ENCODE data around the gene FBXW7.

Gene FBXW7

DNA sequence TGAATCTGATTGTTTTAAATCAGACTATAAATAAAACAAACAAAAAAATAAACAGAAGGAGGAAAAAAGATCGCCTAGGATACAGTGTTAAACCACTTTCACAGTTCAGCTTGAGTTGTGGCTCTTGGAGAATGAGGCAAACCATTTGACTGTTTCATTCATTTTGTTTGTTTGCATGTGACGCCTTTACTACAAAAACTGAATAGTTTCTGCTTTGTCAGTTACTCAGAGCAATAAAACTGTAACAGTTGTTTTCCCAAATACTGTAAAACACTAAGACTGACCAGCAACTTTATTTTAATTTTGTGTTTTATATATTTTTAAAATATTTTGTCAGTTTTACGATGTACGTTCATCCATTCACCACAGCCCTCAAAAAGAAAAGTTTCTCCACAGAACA, 214.5 kb downstream of the FBXW7 start:
- no peak for DNase-seq

- no peak for DNase-seq
Measured at GRCh38 chr4:152316969-152317368, 218.9 kb downstream of the FBXW7 start.

GRCh38 chr4:152310257-152310656, 225.6 kb downstream of the FBXW7 start:
- no peak for DNase-seq

- DNase-seq, result no peak
Measured at GRCh38 chr4:152309418-152309817, 226.5 kb downstream of the FBXW7 start.

DNA sequence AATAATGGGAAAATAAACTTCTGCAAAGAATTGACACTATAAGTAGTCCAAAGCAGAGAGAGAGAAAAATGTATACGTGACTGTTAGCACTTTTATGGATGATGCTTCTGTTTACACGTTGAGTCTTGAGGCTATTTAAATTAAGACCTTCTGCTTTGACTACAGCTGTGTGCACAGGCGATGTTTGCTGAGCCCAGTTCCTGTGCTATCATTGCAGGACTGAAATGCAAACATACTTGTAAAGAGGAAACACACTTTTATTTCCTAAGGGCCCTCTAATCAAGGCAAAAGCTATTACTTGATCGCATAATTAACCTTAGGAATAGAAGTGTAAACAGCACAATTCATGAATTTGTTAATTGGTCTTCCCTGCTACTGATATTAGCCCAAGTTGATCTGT, 226.9 kb downstream of the FBXW7 start:
- no peak for DNase-seq

DNA sequence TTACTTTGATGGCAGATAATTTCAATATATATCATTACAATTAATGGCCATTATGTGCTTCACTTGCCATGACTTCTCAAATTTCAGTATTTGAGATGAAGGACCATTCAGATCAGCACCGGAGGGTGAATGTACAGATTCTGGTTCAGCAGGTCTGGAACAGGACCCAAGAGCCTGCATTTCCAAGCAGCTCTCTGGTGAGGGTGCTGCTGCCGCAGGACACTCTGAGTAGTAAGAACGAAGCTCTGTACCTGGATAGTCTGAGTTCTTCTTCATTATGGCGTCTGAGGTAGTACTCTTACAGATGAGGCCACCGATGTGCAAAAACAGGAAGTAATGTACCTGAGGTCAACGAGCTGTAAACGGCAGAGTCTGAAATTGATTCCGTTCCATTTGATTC, 228.2 kb downstream of the FBXW7 start:
- DNase-seq, result no peak

DNA sequence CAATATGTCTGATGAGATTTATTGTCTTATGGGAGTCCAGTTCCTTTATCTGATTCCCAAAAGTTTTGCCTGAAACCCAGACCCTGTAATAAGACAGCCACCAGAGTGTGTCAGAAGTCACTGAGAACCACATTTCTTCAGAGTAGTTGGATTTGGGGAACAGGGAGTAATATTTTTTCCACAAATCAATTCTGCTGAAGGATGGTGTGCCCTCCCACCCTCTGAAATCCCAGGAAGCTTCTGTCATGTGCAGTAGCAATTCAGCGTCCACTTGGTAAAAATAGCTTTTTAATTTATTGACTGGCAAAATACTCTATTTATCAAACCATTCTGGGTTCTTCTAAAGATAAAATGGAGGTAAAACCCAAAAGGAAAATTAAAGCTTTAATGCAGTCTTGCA, 229.4 kb downstream of the FBXW7 start:
- no peak for DNase-seq

DNA sequence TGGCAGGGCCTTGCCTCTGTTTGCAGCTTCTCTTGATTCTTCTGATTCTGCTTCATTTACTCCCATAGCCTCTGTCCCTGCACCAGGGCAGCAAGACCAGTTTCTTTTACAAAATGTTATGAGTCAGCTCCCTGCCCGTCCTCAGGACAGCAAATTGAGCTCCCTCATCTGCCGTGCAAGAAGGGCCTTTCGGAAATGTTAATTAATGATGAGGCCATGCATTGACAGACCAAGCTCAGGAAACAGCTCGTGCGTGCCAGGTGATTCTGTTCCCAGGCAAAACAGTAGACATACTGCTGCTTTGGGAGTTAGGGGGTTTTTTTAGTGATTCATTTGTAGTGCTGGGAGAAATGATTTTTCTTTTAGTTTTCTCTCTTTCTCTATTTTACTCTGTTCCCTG, 231.7 kb downstream of the FBXW7 start:
- DNase-seq, result no peak

DNA sequence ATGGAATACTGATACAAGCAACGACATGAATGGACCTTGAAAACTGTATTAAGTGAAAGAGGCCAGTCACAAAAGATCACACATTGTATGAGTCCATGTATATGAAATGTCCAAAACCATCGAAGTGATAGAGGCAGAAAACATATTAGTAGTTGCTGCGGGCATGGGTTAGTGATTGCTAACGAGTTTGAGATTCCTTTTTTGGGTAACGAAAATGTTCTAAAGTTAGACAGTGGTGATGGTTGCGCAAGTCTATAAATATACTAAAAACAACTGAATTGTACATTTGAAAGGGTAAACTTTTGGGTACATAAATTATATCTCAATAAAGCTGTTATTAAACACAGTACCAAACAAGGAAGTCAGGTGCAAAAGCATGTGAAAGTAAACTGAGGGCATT, 234.5 kb downstream of the FBXW7 start:
- DNase-seq, result no peak

- no peak for DNase-seq
Measured at GRCh38 chr4:152299553-152299952, 236.3 kb downstream of the FBXW7 start.

- no peak for DNase-seq
Measured at GRCh38 chr4:152296386-152296785, 239.5 kb downstream of the FBXW7 start.

- DNase-seq, result no peak
Measured at GRCh38 chr4:152294765-152295164, 241.1 kb downstream of the FBXW7 start.

DNA sequence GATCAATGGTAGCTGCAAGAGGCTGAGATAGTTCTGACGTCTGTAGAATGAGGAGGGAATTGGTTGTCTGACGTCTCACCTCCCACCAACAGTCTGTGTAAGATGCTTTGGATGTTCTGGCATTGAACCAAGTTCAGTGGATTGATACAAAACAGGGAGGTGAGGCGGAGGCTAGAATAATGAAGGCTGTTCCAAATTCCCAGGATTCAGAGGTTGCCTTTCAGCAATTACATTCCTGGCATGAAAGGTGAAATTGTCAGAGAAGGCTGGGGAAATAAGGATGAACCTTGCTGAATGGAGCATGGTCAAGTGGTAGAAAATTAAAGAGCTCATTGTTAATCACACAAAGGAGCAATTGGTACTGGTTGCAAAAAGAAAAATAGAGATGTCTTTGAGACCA, 241.6 kb downstream of the FBXW7 start:
- no peak for DNase-seq

DNA sequence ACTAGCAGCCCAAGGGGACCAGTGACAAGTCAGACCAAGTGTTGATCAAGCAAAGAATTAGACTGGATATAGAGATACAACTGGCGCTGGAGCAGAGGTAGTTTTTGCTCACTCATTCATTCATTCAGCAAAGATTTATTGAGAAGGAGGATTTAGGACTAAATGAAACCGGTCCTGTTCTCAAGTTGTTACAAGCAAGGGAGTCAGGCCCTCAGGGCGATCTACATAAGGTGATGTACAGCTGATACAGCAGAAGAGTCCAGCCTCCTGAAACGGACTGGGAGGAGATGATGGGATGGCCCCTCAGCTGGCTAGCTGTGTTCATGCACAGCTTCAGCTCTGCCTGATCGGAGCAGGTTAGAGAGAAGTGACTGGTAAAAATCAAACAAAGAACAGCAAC, 242.4 kb downstream of the FBXW7 start:
- no peak for DNase-seq

DNA sequence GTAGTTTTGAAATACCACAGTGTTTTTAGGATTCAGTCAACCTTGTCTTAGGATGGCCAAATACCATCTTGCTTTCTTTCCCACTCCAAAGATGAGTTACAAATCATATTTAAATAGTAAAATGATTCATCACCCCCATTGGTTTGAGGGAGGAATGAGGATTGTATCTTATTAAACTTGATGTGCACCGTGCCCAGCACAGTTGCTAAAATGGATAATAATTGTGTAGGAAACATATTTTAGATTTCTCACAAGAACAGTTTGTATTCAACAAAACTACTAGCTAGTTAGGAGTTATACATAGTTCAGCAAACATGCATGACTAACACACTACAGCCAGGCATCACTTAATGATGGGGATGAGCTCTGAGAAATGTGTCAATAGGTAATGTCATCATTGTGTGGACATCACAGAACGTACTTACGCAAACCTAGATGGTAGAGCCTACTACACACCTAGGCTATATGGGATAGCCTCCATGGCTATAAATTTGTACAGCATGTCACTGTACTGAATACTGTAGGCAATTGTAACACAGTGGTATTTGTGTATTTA, 245.4 kb downstream of the FBXW7 start:
- no peak for DNase-seq

- DNase-seq, result no peak
Measured at GRCh38 chr4:152289941-152290340, 246.0 kb downstream of the FBXW7 start.

DNA sequence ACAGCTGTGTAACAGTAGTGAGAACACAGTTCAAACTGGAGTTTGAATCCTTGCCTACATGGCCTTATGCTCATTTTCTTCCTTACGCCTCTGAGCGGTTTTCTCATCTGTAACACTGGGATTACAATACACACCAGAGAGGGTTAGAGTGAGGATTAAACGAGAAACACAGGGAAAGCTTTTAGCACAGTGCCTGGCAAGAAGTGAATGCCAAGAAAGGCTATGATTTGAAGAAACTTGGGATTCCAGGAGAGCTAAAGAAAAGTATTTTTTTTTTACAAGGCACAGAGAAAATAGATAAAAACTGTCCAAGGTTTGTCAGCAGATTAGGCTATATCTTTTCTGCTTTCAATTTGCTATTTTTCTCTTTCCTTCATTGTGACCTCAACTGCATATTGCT, 246.4 kb downstream of the FBXW7 start:
- no peak for DNase-seq

GRCh38 chr4:152283801-152284470, 252.0 kb downstream of the FBXW7 start:
- DNase-seq, result no peak

DNA sequence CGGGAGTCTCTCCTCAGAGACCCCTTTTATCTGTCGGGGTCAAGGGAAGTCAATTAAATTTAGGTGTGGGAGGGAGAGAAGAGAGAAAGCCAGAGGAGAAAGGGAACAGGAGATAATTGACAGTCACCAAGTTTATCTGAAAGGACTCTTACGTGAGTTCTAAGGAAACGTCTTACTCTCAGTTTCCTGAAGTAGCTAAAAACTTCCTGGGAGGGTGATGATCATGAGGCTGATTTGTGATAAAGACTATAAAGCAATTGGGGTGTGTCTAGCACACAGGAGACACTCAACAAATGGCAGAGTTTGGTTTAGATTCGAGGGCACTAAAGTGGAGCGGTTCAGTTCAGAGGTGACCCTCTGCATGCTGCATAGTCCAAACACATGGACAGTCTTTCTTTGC, 254.1 kb downstream of the FBXW7 start:
- DNase-seq, result no peak

- no peak for DNase-seq
Measured at GRCh38 chr4:152281211-152281610, 254.7 kb downstream of the FBXW7 start.

DNA sequence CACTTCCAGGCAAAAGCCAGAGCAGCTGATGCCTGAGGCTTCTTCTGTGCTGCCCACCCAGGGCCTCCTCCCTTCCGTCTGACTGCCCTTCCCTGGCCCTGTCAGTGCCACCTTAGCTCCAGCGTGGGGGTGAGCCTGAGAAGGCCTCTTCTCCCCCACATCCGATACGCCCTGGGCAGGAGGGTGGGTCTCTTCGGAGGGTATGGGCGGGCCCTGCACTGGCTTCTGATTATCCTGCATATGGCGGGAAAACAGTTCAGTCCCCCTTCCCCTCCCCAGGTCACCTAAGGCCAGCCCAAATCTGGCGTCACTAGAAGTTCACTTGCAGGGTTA, 256.7 kb downstream of the FBXW7 start:
- no peak for DNase-seq

DNA sequence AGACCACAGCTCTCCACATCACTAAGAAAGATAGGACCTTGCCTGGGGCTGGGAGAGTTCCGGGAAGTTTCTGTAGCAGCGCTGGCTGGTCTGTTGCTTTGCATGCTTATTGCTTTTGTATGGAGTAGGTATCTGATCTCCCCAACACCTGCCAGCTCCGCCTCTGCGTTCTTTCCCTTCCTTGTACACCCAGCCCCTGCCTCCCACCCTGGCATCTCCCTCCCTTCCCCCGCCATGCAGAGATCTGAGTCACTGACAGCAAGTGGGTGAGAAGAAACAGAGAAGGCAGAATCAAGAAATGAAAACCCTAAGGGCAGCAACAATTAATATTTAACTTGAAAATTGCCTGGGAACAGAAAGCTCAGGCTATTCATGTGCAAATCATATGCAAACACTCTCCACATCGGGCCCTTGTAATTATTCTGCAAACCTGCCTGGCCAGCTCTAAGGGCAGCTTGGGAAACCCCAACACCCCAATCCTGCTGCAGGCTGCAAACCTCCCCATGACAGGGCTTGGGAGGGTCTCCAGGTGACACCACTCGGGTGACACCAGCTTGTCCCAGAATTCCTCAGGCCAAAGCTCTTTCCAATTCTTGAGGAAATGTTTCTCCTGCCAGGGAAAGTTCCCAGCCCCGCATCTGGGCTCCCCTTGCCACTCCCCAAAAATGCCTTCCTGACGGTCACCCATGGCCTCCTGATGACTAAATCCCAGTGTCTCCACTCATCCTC, 257.2 kb downstream of the FBXW7 start:
- no peak for DNase-seq

DNA sequence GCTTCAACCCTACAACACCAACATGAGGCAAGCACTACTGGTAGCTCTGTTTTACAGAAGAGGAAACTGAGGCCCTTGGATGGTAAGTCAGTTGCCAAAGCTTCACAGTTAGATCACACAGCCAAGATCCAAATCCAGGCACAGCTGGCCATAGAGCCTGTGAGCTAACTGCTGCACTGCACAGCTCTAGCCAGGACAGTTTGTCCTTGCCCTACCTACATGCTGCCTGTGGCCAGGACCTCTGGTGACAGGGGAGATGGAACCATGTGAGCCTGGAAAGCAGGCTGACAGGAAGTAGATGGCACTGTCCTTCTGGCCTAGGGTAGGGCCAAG, 257.8 kb downstream of the FBXW7 start:
- no peak for DNase-seq

DNA sequence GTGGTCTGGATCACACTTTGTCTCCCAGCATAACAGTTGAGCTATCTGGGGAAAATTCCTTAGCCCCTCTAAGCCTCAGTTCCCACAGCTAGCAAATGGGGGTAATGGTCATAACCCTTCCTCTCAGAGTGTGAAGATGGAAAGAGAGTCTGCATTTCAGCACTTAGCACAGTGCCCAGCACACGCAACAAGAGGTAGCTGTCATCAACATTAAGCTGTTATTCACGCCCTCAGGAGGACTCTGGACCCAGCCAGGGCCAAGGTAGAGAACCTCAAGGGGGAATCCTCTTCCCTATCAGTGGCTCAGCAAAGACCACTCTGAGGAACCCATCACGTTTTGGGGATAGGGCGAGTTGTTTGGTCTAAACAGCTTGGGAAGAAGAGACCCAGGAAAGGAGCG, 258.6 kb downstream of the FBXW7 start:
- no peak for DNase-seq

DNA sequence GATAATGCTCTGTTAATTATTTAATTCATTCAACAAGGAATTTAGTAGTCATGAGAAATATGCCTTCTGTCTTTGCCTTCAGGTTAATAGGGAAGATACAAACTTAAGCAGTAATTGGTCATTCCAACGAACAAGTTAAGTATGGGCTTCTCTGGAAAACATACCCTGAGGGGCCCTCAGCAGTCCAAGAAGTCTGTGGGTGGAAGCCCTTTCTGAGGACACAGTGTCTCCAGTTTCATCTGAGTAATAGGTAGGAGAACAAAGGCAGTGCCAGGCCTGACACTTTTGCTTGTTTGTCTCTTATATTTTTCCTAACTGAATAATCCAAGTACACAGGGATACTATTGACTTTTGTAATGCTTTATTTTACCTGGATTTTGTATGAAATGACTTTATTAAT, 262.5 kb downstream of the FBXW7 start:
- DNase-seq, result no peak

Measured in GF-D8 (cell line).